IMR-90 (cell line): ENCODE results near the gene RBFOX1. TPM values are rescaled to one million over a fixed set of nuclear protein-coding genes. Genes with fewer than 3 reads are reported as not detected.

Source experiments
- ATAC-seq: fragments of 200-7000 bp; cut with Tn5 transposase; 2 replicates; pipeline ENCODE4 v1.9.1; 2020; ENCODE audit warnings: low read depth, mild to moderate bottlenecking, moderate library complexity
- BruUV-seq: library from RNA; stranded (reverse); fragments of 400-500 nt; replicated peaks from 2 replicates; lab custom pipeline; 2021; lab: Mats Ljungman, UMichigan
- CTCF ChIA-PET: fragments of 300-600 bp; formaldehyde crosslinking; extraction: SDS; loops from one replicate; lab custom pipeline; 2021; ENCODE audit warnings: antibody characterized with exemption; lab: Yijun Ruan, JAX
- POLR2A ChIA-PET: fragments of 300-600 bp; sonication (Branson Sonifier 250); formaldehyde crosslinking; loops from one replicate; lab custom pipeline; 2022; ENCODE audit warnings: antibody characterized with exemption; ENCODE audit not compliant: unreplicated experiment; lab: Charles Lee
- DNase-seq: peaks from one replicate; pipeline ENCODE4 v3.0.0; 2013
- H2AFZ ChIP-seq: replicated peaks from 2 replicates; pipeline ENCODE3; 2013; ENCODE audit warnings: low read length, mild to moderate bottlenecking; ENCODE audit not compliant: poor library complexity
- H2AK5ac ChIP-seq: 2 replicates; pipeline ENCODE4 v1.6.1; 2013; ENCODE audit warnings: low read depth, low read length, inconsistent platforms
- H2AK9ac ChIP-seq: replicated peaks from 2 replicates; pipeline ENCODE3; 2013; ENCODE audit warnings: mild to moderate bottlenecking, low read depth, low read length, moderate library complexity; ENCODE audit not compliant: poor library complexity
- H2BK120ac ChIP-seq: 2 replicates; pipeline ENCODE4 v1.6.1; 2013; ENCODE audit warnings: low read depth, low read length, inconsistent platforms
- H2BK15ac ChIP-seq: 3 replicates; pipeline ENCODE4 v1.6.1; 2013; ENCODE audit warnings: low read depth, low read length, inconsistent platforms
- H2BK20ac ChIP-seq: 2 replicates; pipeline ENCODE4 v1.6.1; 2013; ENCODE audit warnings: low read depth, mild to moderate bottlenecking, inconsistent platforms, low read length, moderate library complexity
- H2BK5ac ChIP-seq: 2 replicates; pipeline ENCODE4 v1.6.1; 2013; ENCODE audit warnings: mild to moderate bottlenecking, low read depth, low read length, inconsistent platforms; ENCODE audit not compliant: poor library complexity, severe bottlenecking
- H3K14ac ChIP-seq: replicated peaks from 2 replicates; pipeline ENCODE4 v1.6.1; 2013; ENCODE audit warnings: low read depth, low read length, inconsistent platforms
- H3K18ac ChIP-seq: 2 replicates; pipeline ENCODE4 v1.6.1; 2013; ENCODE audit warnings: low read depth, low read length, control low read depth
- H3K23ac ChIP-seq: 2 replicates; pipeline ENCODE4 v1.6.1; 2013; ENCODE audit warnings: low read depth, low read length, inconsistent platforms
- H3K27ac ChIP-seq: 2 replicates; pipeline ENCODE4 v1.5.1; 2013; ENCODE audit warnings: mild to moderate bottlenecking, control low read depth, low read length; ENCODE audit not compliant: insufficient read depth
- H3K27me3 ChIP-seq: 2 replicates; pipeline ENCODE4 v1.6.1; 2013; ENCODE audit warnings: low read length; ENCODE audit not compliant: control insufficient read depth, insufficient read depth
- H3K36me3 ChIP-seq: 2 replicates; pipeline ENCODE4 v1.6.1; 2013; ENCODE audit warnings: low read length, mixed read lengths; ENCODE audit not compliant: control insufficient read depth, insufficient read depth
- H3K4ac ChIP-seq: 2 replicates; pipeline ENCODE4 v1.6.1; 2013; ENCODE audit warnings: low read depth, low read length, inconsistent platforms
- H3K4me1 ChIP-seq: 2 replicates; pipeline ENCODE4 v1.6.1; 2013; ENCODE audit warnings: low read length, mixed read lengths; ENCODE audit not compliant: control insufficient read depth, insufficient read depth
- H3K4me2 ChIP-seq: 2 replicates; pipeline ENCODE4 v1.6.1; 2013; ENCODE audit warnings: low read depth, mild to moderate bottlenecking, control low read depth, low read length, moderate library complexity
- H3K4me3 ChIP-seq: 2 replicates; pipeline ENCODE4 v1.5.1; 2013; ENCODE audit warnings: low read depth, mild to moderate bottlenecking, control low read depth, low read length, moderate library complexity; ENCODE audit not compliant: insufficient read depth
- H3K56ac ChIP-seq: 2 replicates; pipeline ENCODE4 v1.6.1; 2013; ENCODE audit warnings: low read length, inconsistent platforms; ENCODE audit not compliant: insufficient read depth; ENCODE audit errors: extremely low read depth
- H3K79me1 ChIP-seq, 2 experiments: 2 replicates each; pipeline ENCODE4 v1.6.1; 2013; ENCODE audit warnings: low read length in 2 of 2, inconsistent platforms in 1 of 2, low read depth in 1 of 2
- H3K9ac ChIP-seq: 2 replicates; pipeline ENCODE4 v1.6.1; 2013; ENCODE audit warnings: low read depth, low read length, control low read depth
- H3K9me1 ChIP-seq: 2 replicates; pipeline ENCODE4 v1.6.1; 2013; ENCODE audit warnings: low read length, inconsistent platforms; ENCODE audit not compliant: insufficient read depth
- H3K9me3 ChIP-seq: 2 replicates; pipeline ENCODE4 v1.6.1; 2013; ENCODE audit warnings: low read length; ENCODE audit not compliant: control insufficient read depth, insufficient read depth
- H4K20me1 ChIP-seq: 2 replicates; pipeline ENCODE4 v1.6.1; 2013; ENCODE audit warnings: low read length, inconsistent platforms; ENCODE audit not compliant: insufficient read depth
- H4K5ac ChIP-seq: 2 replicates; pipeline ENCODE4 v1.6.1; 2013; ENCODE audit warnings: mild to moderate bottlenecking, low read depth, low read length, control low read depth
- H4K8ac ChIP-seq, 2 experiments: 2 replicates each; pipeline ENCODE4 v1.6.1; 2013; ENCODE audit warnings: low read depth in 2 of 2, low read length in 2 of 2, control low read depth in 1 of 2, inconsistent platforms in 1 of 2
- H4K91ac ChIP-seq: 2 replicates; pipeline ENCODE4 v1.6.1; 2013; ENCODE audit warnings: low read depth, low read length, inconsistent platforms; ENCODE audit not compliant: insufficient read depth
- BHLHE40 ChIP-seq: fragments of 150-350 bp; IDR thresholded peaks from 2 replicates; pipeline ENCODE4 v1.6.1; 2016; ENCODE audit warnings: mild to moderate bottlenecking, low read depth, low read length
- CEBPB ChIP-seq: IDR thresholded peaks from 2 replicates; pipeline ENCODE4 v1.6.1; 2012; ENCODE audit warnings: low read depth, low read length, improper control_type of control experiment
- CHD1 ChIP-seq: IDR thresholded peaks from 2 replicates; pipeline ENCODE4 v1.6.1; 2012; ENCODE audit warnings: low read depth, low read length, improper control_type of control experiment
- CTCF ChIP-seq: conservative IDR thresholded peaks from 2 replicates; pipeline ENCODE4 v1.5.1; 2012; ENCODE audit warnings: mild to moderate bottlenecking, low read depth, low read length, improper control_type of control experiment
- ELK1 ChIP-seq: fragments of 150-350 bp; IDR thresholded peaks from 2 replicates; pipeline ENCODE4 v1.6.1; 2016; ENCODE audit warnings: low read depth, mild to moderate bottlenecking, low read length, moderate library complexity, borderline replicate concordance
- FOS ChIP-seq: fragments of 150-350 bp; IDR thresholded peaks from 2 replicates; pipeline ENCODE4 v1.6.1; 2016; ENCODE audit warnings: low read depth, low read length
- MAFK ChIP-seq: IDR thresholded peaks from 2 replicates; pipeline ENCODE4 v1.6.1; 2012; ENCODE audit warnings: low read depth, low read length, improper control_type of control experiment
- MAZ ChIP-seq: IDR thresholded peaks from 2 replicates; pipeline ENCODE4 v1.6.1; 2012; ENCODE audit warnings: low read depth, mild to moderate bottlenecking, low read length, improper control_type of control experiment, moderate library complexity, borderline replicate concordance
- MXI1 ChIP-seq: IDR thresholded peaks from 2 replicates; pipeline ENCODE4 v1.6.1; 2012; ENCODE audit warnings: low read depth, mild to moderate bottlenecking, low read length, moderate library complexity, borderline replicate concordance
- NFE2L2 ChIP-seq: fragments of 150-350 bp; IDR thresholded peaks from 2 replicates; pipeline ENCODE4 v1.6.1; 2016; ENCODE audit warnings: low read depth, mild to moderate bottlenecking, low read length
- POLR2A ChIP-seq: IDR thresholded peaks from 2 replicates; pipeline ENCODE4 v1.6.1; 2012; ENCODE audit warnings: mild to moderate bottlenecking, low read depth, low read length
- RAD21 ChIP-seq: IDR thresholded peaks from 2 replicates; pipeline ENCODE4 v1.6.1; 2012; ENCODE audit warnings: low read length, improper control_type of control experiment
- RCOR1 ChIP-seq: IDR thresholded peaks from 2 replicates; pipeline ENCODE4 v1.6.1; 2012; ENCODE audit warnings: mild to moderate bottlenecking, low read length, improper control_type of control experiment; ENCODE audit not compliant: insufficient replicate concordance
- RFX5 ChIP-seq: IDR thresholded peaks from 2 replicates; pipeline ENCODE4 v1.8.0; 2012; ENCODE audit warnings: low read depth, mild to moderate bottlenecking, low read length, moderate library complexity
- SMC3 ChIP-seq: fragments of 150-350 bp; IDR thresholded peaks from 2 replicates; pipeline ENCODE4 v1.6.1; 2016; ENCODE audit warnings: low read depth, mild to moderate bottlenecking, antibody characterized with exemption, low read length, moderate library complexity
- WGBS, 2 experiments: methylation state at CpG; one replicate each; pipeline versions ENCODE4 v1.1.5 to v1.1.7; 2013; ENCODE audit warnings: missing lambda C conversion rate in 2 of 2; ENCODE audit not compliant: insufficient read length in 1 of 2; ENCODE audit errors: extremely low coverage in 2 of 2; 5-methylcytosine and 5-hydroxymethylcytosine counted together
- dilution Hi-C: fragments of 300-500 bp; cut with HindIII; formaldehyde crosslinking; loops from one replicate; pipeline ENCODE4 v1.14.3; 2018; ENCODE audit warnings: low sequenced_read_pairs; ENCODE audit not compliant: unreplicated experiment
- in situ Hi-C: fragments of 300-500 bp; cut with MboI; formaldehyde crosslinking; loops from 3 replicates; pipeline ENCODE4 v1.14.3; 2019; ENCODE audit warnings: low sequenced_read_pairs, inconsistent platforms, mixed read lengths
- intact Hi-C: fragments of 100-400 bp; cut with micrococcal nuclease; formaldehyde crosslinking; loops from 2 replicates; pipeline ENCODE4 v1.10.0; 2022
- polyA plus RNA-seq, 3 experiments: library from polyadenylated mRNA; depleted of rRNA; stranded (reverse); fragments of >200 nt; gene quantifications; 2 replicates each; pipeline ENCODE4 v1.2.3, GENCODE V29; 2012; ENCODE audit warnings: low replicate concordance in 1 of 3
- total RNA-seq: library from RNA; depleted of rRNA; stranded (reverse); fragments of >200 nt; gene quantifications from 2 replicates; pipeline ENCODE4 v1.2.3, GENCODE V29; 2012
- TF ChIP-seq, protein P1 (sequence below): fragments of 150-350 bp; IDR thresholded peaks from 2 replicates; pipeline ENCODE4 v1.6.1; 2017; ENCODE audit warnings: mild to moderate bottlenecking, antibody characterized with exemption, low read length, low read depth

Gene RBFOX1
- total and polyA plus RNA-seq, 2 of the 4 experiments (the other 2 are of a cell fraction) = not detected

DNA sequence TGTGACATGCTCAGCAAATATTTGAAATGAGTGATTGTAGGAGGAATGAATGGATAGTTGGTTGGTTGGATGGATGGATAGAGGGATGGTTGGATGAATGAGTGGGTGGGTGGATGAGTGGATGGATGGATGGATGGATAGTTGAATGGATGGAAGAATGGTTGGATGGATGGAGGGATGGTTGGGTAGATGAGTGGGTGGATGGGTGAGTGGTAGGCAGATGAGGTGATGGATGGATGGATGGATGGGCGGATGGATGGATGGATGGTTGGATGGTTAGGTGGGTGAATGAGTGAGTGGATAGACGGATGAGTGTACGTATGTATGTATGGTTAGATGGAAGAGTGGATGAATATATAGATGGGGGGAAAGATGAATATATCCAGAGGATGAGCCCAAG lies 137.7 kb downstream of the RBFOX1 start:
- no peak for DNase-seq
- H3K4me2 ChIP-seq = no peak overlapping the region
- H4K91ac ChIP-seq = no peak overlapping the region
- WGBS, 2 experiments = 54 to 100% methylated on average over 2 to 3 of the region's 3 CpGs
- no peak overlapping the region for H3K4me3 ChIP-seq
- H4K5ac ChIP-seq = no peak overlapping the region
- H2AFZ ChIP-seq = no peak overlapping the region
- H3K18ac ChIP-seq = no peak overlapping the region
- H3K79me1 ChIP-seq = no peaks in the 10 kb centered on the region
- H3K14ac ChIP-seq = no peak overlapping the region
- H3K9ac ChIP-seq = no peak overlapping the region
- no peaks in the 10 kb centered on the region for H4K20me1 ChIP-seq
- no peak for ATAC-seq
- H3K36me3 ChIP-seq = no peaks in the 10 kb centered on the region
- H2AK5ac ChIP-seq = no peak overlapping the region
- TF ChIP-seq BHLHE40 = no peak
- no peak for TF ChIP-seq ELK1
- no peak for TF ChIP-seq RAD21
- TF ChIP-seq, protein P1, sequence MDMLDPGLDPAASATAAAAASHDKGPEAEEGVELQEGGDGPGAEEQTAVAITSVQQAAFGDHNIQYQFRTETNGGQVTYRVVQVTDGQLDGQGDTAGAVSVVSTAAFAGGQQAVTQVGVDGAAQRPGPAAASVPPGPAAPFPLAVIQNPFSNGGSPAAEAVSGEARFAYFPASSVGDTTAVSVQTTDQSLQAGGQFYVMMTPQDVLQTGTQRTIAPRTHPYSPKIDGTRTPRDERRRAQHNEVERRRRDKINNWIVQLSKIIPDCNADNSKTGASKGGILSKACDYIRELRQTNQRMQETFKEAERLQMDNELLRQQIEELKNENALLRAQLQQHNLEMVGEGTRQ = no peak
- TF ChIP-seq RCOR1 = no peak
- no peak for TF ChIP-seq MAFK
- TF ChIP-seq RFX5 = no peak
- TF ChIP-seq SMC3 = no peak
- no peak for TF ChIP-seq CTCF
- no peak for TF ChIP-seq FOS
- no peak for TF ChIP-seq CHD1
- no peak for TF ChIP-seq POLR2A
- no peak for TF ChIP-seq MAZ
- no peak for TF ChIP-seq NFE2L2
- no peak for TF ChIP-seq CEBPB
- no peak for TF ChIP-seq MXI1
- H4K8ac ChIP-seq = no peak overlapping the region
- H3K23ac ChIP-seq = no peak overlapping the region
- H3K56ac ChIP-seq = no peak overlapping the region
- H2BK20ac ChIP-seq = no peak overlapping the region
- in situ Hi-C loops (no loop called here), intact Hi-C loops (no loop called here), dilution Hi-C loops (no loop called here)
- no peaks in the 10 kb centered on the region for H3K9me1 ChIP-seq
- no TSS peak for BruUV-seq
- no peak overlapping the region for H2BK120ac ChIP-seq
- ChIA-PET CTCF (no interaction called here), POLR2A (no interaction called here)
- no peak overlapping the region for H3K4ac ChIP-seq
- H3K9me3 ChIP-seq = peaks cover 2% of the 10 kb centered on the region; the same call in 1 of the 2 replicates
- H2BK15ac ChIP-seq = no peak overlapping the region
- no peaks in the 10 kb centered on the region for H3K27me3 ChIP-seq
- no peak overlapping the region for H2AK9ac ChIP-seq
- H3K27ac ChIP-seq = no peak overlapping the region
- no peaks in the 10 kb centered on the region for H3K4me1 ChIP-seq
- H2BK5ac ChIP-seq = no peak overlapping the region
